Neural cell (in vitro differentiated cells): Measurements from ENCODE around the gene AGXT2. TPM values are rescaled to one million over a fixed set of nuclear protein-coding genes. Genes with fewer than 3 reads are reported as not detected.
"Not testable (repeated sequence)": the region's sequence is repeated elsewhere in the genome, so short reads cannot be mapped to it uniquely, and the experiment has no call there.

ENCODE experiments used
- H2AFZ ChIP-seq: fragments of 200-600, 300-800 bp; sonication (generic), shearing (Covaris generic); 2 replicates; pipeline ENCODE4 v1.6.0; 2014; ENCODE audit warnings: low read depth, mild to moderate bottlenecking, antibody characterized with exemption, low read length, moderate library complexity
- H3F3A ChIP-seq: fragments of 200-600 bp; shearing (Covaris generic); 2 replicates; pipeline ENCODE4 v1.6.1; 2016; ENCODE audit warnings: mild to moderate bottlenecking, moderate library complexity, mixed read lengths, antibody characterized with exemption, low read length; ENCODE audit not compliant: insufficient read depth, poor library complexity, severe bottlenecking
- H3K27ac ChIP-seq: fragments of 200-600, 300-800 bp; sonication (generic), shearing (Covaris generic); 2 replicates; pipeline ENCODE4 v1.5.1; 2014; ENCODE audit warnings: mild to moderate bottlenecking, low read length, moderate library complexity
- H3K27me3 ChIP-seq: fragments of 300-800, 200-600 bp; sonication (generic), shearing (Covaris generic); 2 replicates; pipeline ENCODE4 v1.6.0; 2014; ENCODE audit warnings: mild to moderate bottlenecking, low read depth, low read length, moderate library complexity; ENCODE audit not compliant: insufficient read depth
- H3K36me3 ChIP-seq: fragments of 300-800, 200-600 bp; sonication (generic), shearing (Covaris generic); 2 replicates; pipeline ENCODE4 v1.5.1; 2014; ENCODE audit warnings: mild to moderate bottlenecking, antibody characterized with exemption, low read length, moderate library complexity; ENCODE audit not compliant: insufficient read depth
- H3K4me2 ChIP-seq: fragments of 300-800, 200-600 bp; sonication (generic), shearing (Covaris generic); 2 replicates; pipeline ENCODE4 v1.6.0; 2014; ENCODE audit warnings: mild to moderate bottlenecking, low read length
- H3K4me3 ChIP-seq: fragments of 300-800, 200-600 bp; sonication (generic), shearing (Covaris generic); 2 replicates; pipeline ENCODE4 v1.5.1; 2014; ENCODE audit warnings: mild to moderate bottlenecking, low read length, moderate library complexity
- H3K79me2 ChIP-seq: fragments of 200-600 bp; shearing (Covaris generic); replicated peaks from 2 replicates; pipeline ENCODE4 v1.6.0; 2014; ENCODE audit warnings: mild to moderate bottlenecking, low read length, moderate library complexity; ENCODE audit not compliant: insufficient read depth
- H3K9ac ChIP-seq: fragments of 300-800, 200-600 bp; sonication (generic), shearing (Covaris generic); 2 replicates; pipeline ENCODE4 v1.6.1; 2016; ENCODE audit warnings: mild to moderate bottlenecking, low read length, mixed read lengths
- H3K9me2 ChIP-seq: fragments of 200-600 bp; shearing (Covaris generic); 2 replicates; pipeline ENCODE4 v1.6.1; 2016; ENCODE audit warnings: mild to moderate bottlenecking, low read length, mixed read lengths; ENCODE audit not compliant: insufficient read depth
- H3K9me3 ChIP-seq: fragments of 200-600, 300-800 bp; sonication (generic), shearing (Covaris generic); 2 replicates; pipeline ENCODE4 v1.6.1; 2016; ENCODE audit warnings: mild to moderate bottlenecking, mixed run types, low read length, moderate library complexity, mixed read lengths
- H4K20me1 ChIP-seq: fragments of 200-600 bp; shearing (Covaris generic); 2 replicates; pipeline ENCODE4 v1.6.1; 2016; ENCODE audit warnings: mild to moderate bottlenecking, mixed run types; ENCODE audit not compliant: insufficient read depth
- CTCF ChIP-seq: fragments of 450-650 bp; IDR thresholded peaks from 2 replicates; pipeline ENCODE4 v1.5.1; 2014; ENCODE audit warnings: antibody characterized with exemption, mild to moderate bottlenecking, moderate library complexity; ENCODE audit not compliant: poor library complexity, severe bottlenecking
- EP300 ChIP-seq: fragments of 450-650 bp; conservative IDR thresholded peaks from 2 replicates; pipeline ENCODE4 v1.6.1; 2014; ENCODE audit warnings: antibody characterized with exemption, mild to moderate bottlenecking, moderate library complexity; ENCODE audit not compliant: poor library complexity, severe bottlenecking
- EZH2 ChIP-seq: fragments of 200-600, 300-800 bp; shearing (Covaris generic), sonication (generic); IDR thresholded peaks from 2 replicates; pipeline ENCODE4 v1.6.1; 2014; ENCODE audit warnings: antibody characterized with exemption, low read length, borderline replicate concordance, mild to moderate bottlenecking; ENCODE audit not compliant: insufficient read depth, poor library complexity, severe bottlenecking
- MXI1 ChIP-seq: fragments of 450-650 bp; conservative IDR thresholded peaks from 2 replicates; pipeline ENCODE4 v1.6.1; 2014; ENCODE audit warnings: antibody characterized with exemption, mild to moderate bottlenecking; ENCODE audit not compliant: poor library complexity, severe bottlenecking
- POLR2AphosphoS5 ChIP-seq: IDR thresholded peaks from 2 replicates; pipeline ENCODE4 v1.6.1; 2012
- RAD21 ChIP-seq: fragments of 450-650 bp; conservative IDR thresholded peaks from 2 replicates; pipeline ENCODE4 v1.6.1; 2014; ENCODE audit warnings: antibody characterized with exemption, mild to moderate bottlenecking, moderate library complexity
- SMC3 ChIP-seq: fragments of 450-650 bp; conservative IDR thresholded peaks from 2 replicates; pipeline ENCODE4 v1.6.1; 2014; ENCODE audit warnings: antibody characterized with exemption, mild to moderate bottlenecking, moderate library complexity; ENCODE audit not compliant: poor library complexity
- TAF1 ChIP-seq: IDR thresholded peaks from 2 replicates; pipeline ENCODE4 v1.6.1; 2012; ENCODE audit warnings: low read depth
- polyA plus RNA-seq: library from polyadenylated mRNA; depleted of rRNA; stranded (reverse); fragments of >200 nt; gene quantifications from 2 replicates; pipeline ENCODE4 v1.2.3, GENCODE V29; 2014
- TF ChIP-seq, protein P1 (sequence below): IDR thresholded peaks from 2 replicates; pipeline ENCODE4 v1.6.1; 2012; ENCODE audit warnings: borderline replicate concordance

Gene AGXT2
- polyA plus RNA-seq, 1 donor from 2014 or later, result not detected

GRCh38 chr5:35038891-35039290 lies 8.9 kb downstream of the AGXT2 start:
- peak; percentile 68 for TF ChIP-seq EP300
- TF ChIP-seq POLR2AphosphoS5, result peak; percentile 30
- TF ChIP-seq RAD21, result no peak
- no peak for TF ChIP-seq MXI1
- no peak for TF ChIP-seq TAF1
- TF ChIP-seq CTCF, result no peak
- TF ChIP-seq EZH2, result no peak
- TF ChIP-seq SMC3, result no peak
- TF ChIP-seq, protein P1, sequence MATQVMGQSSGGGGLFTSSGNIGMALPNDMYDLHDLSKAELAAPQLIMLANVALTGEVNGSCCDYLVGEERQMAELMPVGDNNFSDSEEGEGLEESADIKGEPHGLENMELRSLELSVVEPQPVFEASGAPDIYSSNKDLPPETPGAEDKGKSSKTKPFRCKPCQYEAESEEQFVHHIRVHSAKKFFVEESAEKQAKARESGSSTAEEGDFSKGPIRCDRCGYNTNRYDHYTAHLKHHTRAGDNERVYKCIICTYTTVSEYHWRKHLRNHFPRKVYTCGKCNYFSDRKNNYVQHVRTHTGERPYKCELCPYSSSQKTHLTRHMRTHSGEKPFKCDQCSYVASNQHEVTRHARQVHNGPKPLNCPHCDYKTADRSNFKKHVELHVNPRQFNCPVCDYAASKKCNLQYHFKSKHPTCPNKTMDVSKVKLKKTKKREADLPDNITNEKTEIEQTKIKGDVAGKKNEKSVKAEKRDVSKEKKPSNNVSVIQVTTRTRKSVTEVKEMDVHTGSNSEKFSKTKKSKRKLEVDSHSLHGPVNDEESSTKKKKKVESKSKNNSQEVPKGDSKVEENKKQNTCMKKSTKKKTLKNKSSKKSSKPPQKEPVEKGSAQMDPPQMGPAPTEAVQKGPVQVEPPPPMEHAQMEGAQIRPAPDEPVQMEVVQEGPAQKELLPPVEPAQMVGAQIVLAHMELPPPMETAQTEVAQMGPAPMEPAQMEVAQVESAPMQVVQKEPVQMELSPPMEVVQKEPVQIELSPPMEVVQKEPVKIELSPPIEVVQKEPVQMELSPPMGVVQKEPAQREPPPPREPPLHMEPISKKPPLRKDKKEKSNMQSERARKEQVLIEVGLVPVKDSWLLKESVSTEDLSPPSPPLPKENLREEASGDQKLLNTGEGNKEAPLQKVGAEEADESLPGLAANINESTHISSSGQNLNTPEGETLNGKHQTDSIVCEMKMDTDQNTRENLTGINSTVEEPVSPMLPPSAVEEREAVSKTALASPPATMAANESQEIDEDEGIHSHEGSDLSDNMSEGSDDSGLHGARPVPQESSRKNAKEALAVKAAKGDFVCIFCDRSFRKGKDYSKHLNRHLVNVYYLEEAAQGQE, result peak; percentile 74
- H2AFZ ChIP-seq, result no peak overlapping the region

GRCh38 chr5:35036536-35036935 lies 11.2 kb downstream of the AGXT2 start:
- Histone ChIP-seq H3K4me2 (no peak overlapping the region), H3K27me3 (no peaks in the 10 kb centered on the region), H3K4me3 (no peak overlapping the region), H3K36me3 (no peaks in the 10 kb centered on the region), H3K9ac (no peak overlapping the region), H3F3A (peaks cover 2% of the 10 kb centered on the region), H3K9me2 (no peaks in the 10 kb centered on the region), H2AFZ (no peak overlapping the region), H3K9me3 (no peaks in the 10 kb centered on the region), H4K20me1 (no peaks in the 10 kb centered on the region), H3K27ac (no peak overlapping the region), H3K79me2 (no peaks in the 10 kb centered on the region)
- TF ChIP-seq MXI1 (no peak), RAD21 (no peak), CTCF (no peak), EP300 (no peak), SMC3 (no peak), TAF1 (no peak), POLR2AphosphoS5 (no peak), EZH2 (no peak)
- TF ChIP-seq, protein P1, result no peak

More at GRCh38 chr5:35038891-35039290, 8.9 kb downstream of the AGXT2 start:
- Histone ChIP-seq H3K27me3 (no peaks in the 10 kb centered on the region), H3K36me3 (no peaks in the 10 kb centered on the region), H3K9me3 (no peaks in the 10 kb centered on the region), H3K79me2 (no peaks in the 10 kb centered on the region), H3K27ac (peak overlapping the region; percentile 44), H3K9me2 (no peaks in the 10 kb centered on the region), H3K9ac (no peak overlapping the region), H3F3A (peaks cover 2% of the 10 kb centered on the region), H3K4me3 (peak overlapping the region; percentile 19), H4K20me1 (no peaks in the 10 kb centered on the region), H3K4me2 (peak overlapping the region; percentile 43)

- not testable (repeated sequence) for H3K4me3 ChIP-seq, H3K9me3 ChIP-seq, H3K27me3 ChIP-seq, H3K36me3 ChIP-seq, H4K20me1 ChIP-seq, H3K4me2 ChIP-seq, H3K27ac ChIP-seq, H3K9ac ChIP-seq, H3F3A ChIP-seq, H3K9me2 ChIP-seq, H3K79me2 ChIP-seq, H2AFZ ChIP-seq
Measured at GRCh38 chr5:35035929-35036328, 11.8 kb downstream of the AGXT2 start.
